Erythroblast (primary cell): ENCODE measurements around the gene CRB1.

ENCODE experiments used
- GATA1 ChIP-seq: IDR thresholded peaks from 2 replicates; pipeline ENCODE4 v1.6.1; 2011; ENCODE audit warnings: low read depth, mild to moderate bottlenecking, control low read depth, low read length, moderate library complexity
- POLR2A ChIP-seq: IDR thresholded peaks from 2 replicates; pipeline ENCODE4 v1.6.1; 2011; ENCODE audit warnings: mild to moderate bottlenecking, low read length

GRCh38 chr1:197415221-197415620 lies 147.2 kb downstream of the CRB1 start:
- TF ChIP-seq POLR2A (no peak), GATA1 (no peak)
